Measurements from ENCODE around the gene CHRNA9.

The CHRNA9 gene

GRCh38 chr4:40347472-40347871 lies 12.3 kb downstream of the CHRNA9 start:
- FAIRE-seq, result no peak

- FAIRE-seq, result no peak
Observed at GRCh38 chr4:40348000-40348399, 12.9 kb downstream of the CHRNA9 start.

GRCh38 chr4:40349561-40350198 lies 14.5 kb downstream of the CHRNA9 start:
- no peak for FAIRE-seq

GRCh38 chr4:40350627-40351227 lies 15.6 kb downstream of the CHRNA9 start:
- no peak for FAIRE-seq

GRCh38 chr4:40354158-40354557 lies 19.0 kb downstream of the CHRNA9 start:
- no peak for FAIRE-seq

GRCh38 chr4:40355131-40355530 lies 20.0 kb downstream of the CHRNA9 start:
- no peak for FAIRE-seq

GRCh38 chr4:40357738-40358137 lies 22.6 kb downstream of the CHRNA9 start:
- no peak for FAIRE-seq

- FAIRE-seq, result no peak
Observed at GRCh38 chr4:40361338-40361737, 26.2 kb downstream of the CHRNA9 start.

GRCh38 chr4:40363382-40363920 lies 28.3 kb downstream of the CHRNA9 start:
- FAIRE-seq, result no peak

- FAIRE-seq, result no peak
Observed at GRCh38 chr4:40363945-40364344, 28.8 kb downstream of the CHRNA9 start.

GRCh38 chr4:40365766-40366165 lies 30.6 kb downstream of the CHRNA9 start:
- FAIRE-seq, result no peak

GRCh38 chr4:40367451-40367850 lies 32.3 kb downstream of the CHRNA9 start:
- FAIRE-seq, result no peak

- FAIRE-seq, result no peak
Observed at GRCh38 chr4:40369437-40370274, 34.5 kb downstream of the CHRNA9 start.

- no peak for FAIRE-seq
Observed at GRCh38 chr4:40372651-40373050, 37.5 kb downstream of the CHRNA9 start.

GRCh38 chr4:40373636-40374035 lies 38.5 kb downstream of the CHRNA9 start:
- FAIRE-seq, result no peak

GRCh38 chr4:40375095-40375494 lies 40.0 kb downstream of the CHRNA9 start:
- no peak for FAIRE-seq

GRCh38 chr4:40375620-40376019 lies 40.5 kb downstream of the CHRNA9 start:
- FAIRE-seq, result no peak

- no peak for FAIRE-seq
Observed at GRCh38 chr4:40377512-40378365, 42.6 kb downstream of the CHRNA9 start.

GRCh38 chr4:40378619-40379018 lies 43.5 kb downstream of the CHRNA9 start:
- FAIRE-seq, result no peak

GRCh38 chr4:40379248-40379647 lies 44.1 kb downstream of the CHRNA9 start:
- no peak for FAIRE-seq

GRCh38 chr4:40380647-40381046 lies 45.5 kb downstream of the CHRNA9 start:
- no peak for FAIRE-seq

GRCh38 chr4:40388239-40388638 lies 53.1 kb downstream of the CHRNA9 start:
- no peak for FAIRE-seq

GRCh38 chr4:40389986-40390385 lies 54.9 kb downstream of the CHRNA9 start:
- no peak for FAIRE-seq
